Esophagus squamous epithelium (tissue), 5 donors: ENCODE results near the gene RHCE. TPM values are rescaled to one million over a fixed set of nuclear protein-coding genes. Genes with fewer than 3 reads are reported as not detected.
"Not testable (repeated sequence)": the region's sequence is repeated elsewhere in the genome, so short reads cannot be mapped to it uniquely, and the experiment has no call there.

Source experiments
- DNase-seq: peaks from one replicate; lab custom pipeline; 2025; lab: John Stamatoyannopoulos, UW
- H3K27ac ChIP-seq, 4 donors: fragments of 200-600 bp; sonication (generic); one replicate each; pipeline ENCODE4 v1.5.1; 2016 to 2019; ENCODE audit warnings: mild to moderate bottlenecking in 1 of 4
- H3K27me3 ChIP-seq, 4 donors: fragments of 200-600 bp; sonication (generic); 1 replicate in 3 of 4; 2 replicates in 1 of 4; pipeline versions ENCODE4 v1.5.1 to v1.6.0; 2017 to 2021; ENCODE audit warnings: antibody characterized with exemption in 1 of 4
- H3K36me3 ChIP-seq, 3 donors: fragments of 200-600 bp; sonication (generic); one replicate each; pipeline ENCODE4 v1.5.1; 2016 to 2019
- H3K4me1 ChIP-seq, 3 donors: fragments of 200-600 bp; sonication (generic); one replicate each; pipeline ENCODE4 v1.5.1; 2017 to 2019
- H3K4me3 ChIP-seq, 4 donors: fragments of 200-600 bp; sonication (generic); 1 replicate in 3 of 4; 2 replicates in 1 of 4; pipeline ENCODE4 v1.5.1; 2016 to 2019; ENCODE audit warnings: mild to moderate bottlenecking in 2 of 4, moderate library complexity in 1 of 4
- H3K9me3 ChIP-seq, 3 donors: fragments of 200-600 bp; sonication (generic); one replicate each; pipeline ENCODE4 v1.5.1; 2016 to 2019
- POLR2A ChIP-seq, 4 donors: fragments of 450-650 bp; IDR thresholded peaks; one replicate each; pipeline ENCODE4 v1.6.1; 2017; ENCODE audit warnings: antibody characterized with exemption in 4 of 4, mild to moderate bottlenecking in 4 of 4, moderate library complexity in 3 of 4
- WGBS, 2 donors: methylation state at CpG; one replicate each; pipeline ENCODE4 v1.1.5; 2018; 5-methylcytosine and 5-hydroxymethylcytosine counted together
- intact Hi-C: fragments of 100-400 bp; cut with DNase I; formaldehyde crosslinking; loops from one replicate; pipeline ENCODE4 v1.15.0; 2022
- total RNA-seq, 4 donors: library from RNA; depleted of rRNA; stranded (reverse); fragments of >200 nt; gene quantifications; one replicate each; pipeline ENCODE4 v1.1.0, GENCODE V29; 2016
- TF ChIP-seq, protein P1 (sequence below), 6 experiments: fragments of 450-650 bp in 4 of 6; fragments of 200-600 bp in 2 of 6; sonication (generic) in 2 of 6; IDR thresholded peaks; one replicate each; pipeline ENCODE4 v1.5.1; 2016 to 2019; ENCODE audit warnings: antibody characterized with exemption in 6 of 6, mild to moderate bottlenecking in 4 of 6, moderate library complexity in 4 of 6
- donor health status: DM: yes; HTN: yes; CAD: no.

RHCE gene
- total RNA-seq, result under 1 TPM in 2 of 4 donors, not detected in 2; 0.27 to 0.38 TPM

GRCh38 chr1:25420715-25421114, at the start of gene RHCE:
Gene RHCE, minus strand, starts transcription at chr1:25420825. Its CDS starts 39 bp downstream, at chr1:25420786.
- H3K36me3 ChIP-seq, intact Hi-C loops: not testable (repeated sequence)
- 100% methylated on average over 2 of the region's 9 CpGs; no CpG with 5 or more reads in 1 of the 2 donors for WGBS, 2 donors

GRCh38 chr1:25469177-25469576, 48.6 kb upstream of the RHCE start:
- no peaks in the 10 kb centered on the region for H3K27me3 ChIP-seq
- peaks cover 0 to 22% (median 0%) of the 10 kb centered on the region in 3 donors for H3K36me3 ChIP-seq
- TF ChIP-seq POLR2A (IDR thresholded peaks at IDR 0.05), result no peak
- intact Hi-C loops, result no loop called here
- DNase-seq, result no peak
- H3K9me3 ChIP-seq, result no peaks in the 10 kb centered on the region
- no peak overlapping the region for H3K27ac ChIP-seq
- WGBS, 2 donors, result 48 to 57% methylated on average over 2 of the region's 2 CpGs
- no peak overlapping the region for H3K4me3 ChIP-seq
- peaks cover 0 to 51% (median 5%) of the 10 kb centered on the region in 3 donors for H3K4me1 ChIP-seq

More at GRCh38 chr1:25420715-25421114, at the start of gene RHCE:
- H3K4me1 ChIP-seq, result peaks cover 0 to 26% (median 0%) of the 10 kb centered on the region in 3 donors
- not testable (repeated sequence) for H3K27me3 ChIP-seq, H3K9me3 ChIP-seq, H3K4me3 ChIP-seq, DNase-seq, H3K27ac ChIP-seq

DNA sequence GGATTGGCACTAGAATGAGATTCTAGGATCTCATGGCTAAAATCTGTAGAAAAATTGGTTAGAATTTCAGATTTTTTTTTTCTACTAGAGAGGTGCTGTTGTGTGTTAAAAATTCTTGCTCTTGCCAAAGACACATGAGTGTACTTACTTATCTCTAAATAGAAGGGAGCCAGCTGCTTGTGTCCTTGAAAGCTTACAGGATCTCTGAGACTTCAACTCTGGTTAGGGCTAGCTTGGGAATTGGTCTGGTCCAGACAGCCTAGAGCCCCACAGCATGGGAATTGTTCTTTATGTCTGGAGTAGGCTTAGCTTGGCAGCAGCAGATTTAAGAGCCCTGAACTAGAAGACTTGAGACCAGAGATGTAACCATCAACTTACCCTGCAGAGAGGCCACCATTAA, 47.4 kb upstream of the RHCE start:
- Histone ChIP-seq H3K4me3 (no peak overlapping the region), H3K27ac (no peak overlapping the region), H3K27me3 (no peaks in the 10 kb centered on the region), H3K4me1 (peaks cover 0 to 46% (median 0%) of the 10 kb centered on the region in 3 donors), H3K9me3 (no peaks in the 10 kb centered on the region), H3K36me3 (peaks cover 0 to 22% (median 0%) of the 10 kb centered on the region in 3 donors)
- TF ChIP-seq POLR2A (IDR thresholded peaks at IDR 0.05), result no peak
- TF ChIP-seq, protein P1, sequence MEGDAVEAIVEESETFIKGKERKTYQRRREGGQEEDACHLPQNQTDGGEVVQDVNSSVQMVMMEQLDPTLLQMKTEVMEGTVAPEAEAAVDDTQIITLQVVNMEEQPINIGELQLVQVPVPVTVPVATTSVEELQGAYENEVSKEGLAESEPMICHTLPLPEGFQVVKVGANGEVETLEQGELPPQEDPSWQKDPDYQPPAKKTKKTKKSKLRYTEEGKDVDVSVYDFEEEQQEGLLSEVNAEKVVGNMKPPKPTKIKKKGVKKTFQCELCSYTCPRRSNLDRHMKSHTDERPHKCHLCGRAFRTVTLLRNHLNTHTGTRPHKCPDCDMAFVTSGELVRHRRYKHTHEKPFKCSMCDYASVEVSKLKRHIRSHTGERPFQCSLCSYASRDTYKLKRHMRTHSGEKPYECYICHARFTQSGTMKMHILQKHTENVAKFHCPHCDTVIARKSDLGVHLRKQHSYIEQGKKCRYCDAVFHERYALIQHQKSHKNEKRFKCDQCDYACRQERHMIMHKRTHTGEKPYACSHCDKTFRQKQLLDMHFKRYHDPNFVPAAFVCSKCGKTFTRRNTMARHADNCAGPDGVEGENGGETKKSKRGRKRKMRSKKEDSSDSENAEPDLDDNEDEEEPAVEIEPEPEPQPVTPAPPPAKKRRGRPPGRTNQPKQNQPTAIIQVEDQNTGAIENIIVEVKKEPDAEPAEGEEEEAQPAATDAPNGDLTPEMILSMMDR (IDR thresholded peaks at IDR 0.05), result no peak
- DNase-seq, result no peak
- intact Hi-C loops, result no loop called here

DNA sequence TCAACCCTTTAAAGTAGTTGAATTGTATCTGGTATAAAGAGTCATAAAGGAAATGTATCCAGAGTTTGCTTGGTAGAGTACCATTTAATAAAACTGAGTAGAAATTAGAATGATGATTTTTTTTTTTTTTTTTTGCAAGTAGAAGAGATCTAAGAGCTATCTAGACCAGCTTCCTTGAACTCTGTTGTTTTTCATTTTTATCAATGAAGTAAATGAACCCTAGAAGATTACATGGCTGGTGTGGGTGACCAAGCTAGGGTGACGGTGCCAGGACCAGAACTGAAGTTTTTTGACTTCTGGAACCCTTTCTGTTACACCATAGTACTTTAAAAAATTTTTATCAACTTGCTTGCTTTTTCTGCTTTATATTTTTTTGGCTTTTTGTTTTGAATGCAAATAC, 47.0 kb upstream of the RHCE start:
- no peak overlapping the region for H3K4me3 ChIP-seq
- H3K36me3 ChIP-seq, result peaks cover 0 to 22% (median 0%) of the 10 kb centered on the region in 3 donors
- no peaks in the 10 kb centered on the region for H3K9me3 ChIP-seq
- intact Hi-C loops, result no loop called here
- WGBS, 2 donors, result 86 to 87% methylated on average over 1 of the region's 1 CpG
- peaks cover 2 to 48% (median 3%) of the 10 kb centered on the region in 3 donors for H3K4me1 ChIP-seq
- no peak overlapping the region for H3K27ac ChIP-seq
- no peak for DNase-seq
- no peak for TF ChIP-seq POLR2A (IDR thresholded peaks at IDR 0.05)
- TF ChIP-seq, protein P1 (IDR thresholded peaks at IDR 0.05), result no peak
- H3K27me3 ChIP-seq, result no peaks in the 10 kb centered on the region

DNA sequence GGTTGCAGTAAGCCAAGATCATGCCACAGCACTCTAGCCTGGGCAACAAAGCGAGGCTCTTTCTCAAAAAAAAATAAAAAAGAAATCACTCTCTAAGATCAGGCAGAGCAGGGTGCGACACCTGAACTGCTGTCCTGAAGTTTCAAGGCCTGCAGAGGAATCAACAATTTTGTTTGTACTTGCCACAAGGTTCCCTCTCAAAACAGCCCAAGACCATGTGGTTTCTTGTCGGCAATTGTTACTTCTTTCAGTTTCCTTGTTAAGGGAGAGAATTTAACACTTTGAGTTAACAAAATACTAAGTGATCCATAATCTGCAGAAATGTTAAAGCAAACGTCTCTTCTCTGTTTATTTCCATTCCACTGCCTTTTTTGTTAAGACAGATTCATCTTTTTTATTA, 46.6 kb upstream of the RHCE start:
- intact Hi-C loops, result no loop called here
- WGBS, 2 donors, result 51 to 64% methylated on average over 4 of the region's 4 CpGs
- peaks cover 2 to 48% (median 5%) of the 10 kb centered on the region in 3 donors for H3K4me1 ChIP-seq
- DNase-seq, result no peak
- no peak overlapping the region for H3K4me3 ChIP-seq
- H3K9me3 ChIP-seq, result no peaks in the 10 kb centered on the region
- no peak for TF ChIP-seq POLR2A (IDR thresholded peaks at IDR 0.05)
- TF ChIP-seq, protein P1 (IDR thresholded peaks at IDR 0.05), result no peak
- H3K27ac ChIP-seq, result no peak overlapping the region
- H3K36me3 ChIP-seq, result peaks cover 0 to 22% (median 0%) of the 10 kb centered on the region in 3 donors
- no peaks in the 10 kb centered on the region for H3K27me3 ChIP-seq

- TF ChIP-seq POLR2A (IDR thresholded peaks at IDR 0.05), result no peak
- TF ChIP-seq, protein P1 (IDR thresholded peaks at IDR 0.05), result no peak
- peaks cover 2 to 31% (median 5%) of the 10 kb centered on the region in 3 donors for H3K4me1 ChIP-seq
- H3K27ac ChIP-seq, result peak overlapping the region in 1 of 4 donors; percentile 57
- no peak for DNase-seq
- H3K9me3 ChIP-seq, result no peaks in the 10 kb centered on the region
- H3K36me3 ChIP-seq, result peaks cover 0 to 45% (median 0%) of the 10 kb centered on the region in 3 donors
- intact Hi-C loops, result no loop called here
- WGBS, 2 donors, result 48 to 59% methylated on average over 5 of the region's 5 CpGs
- H3K27me3 ChIP-seq, result no peaks in the 10 kb centered on the region
- H3K4me3 ChIP-seq, result no peak overlapping the region
Observed at GRCh38 chr1:25462732-25463131, 42.1 kb upstream of the RHCE start.
